Panc1 (cell line): ENCODE results near the gene TNIK.

Source experiments
- CTCF ChIP-seq: fragments of 450-650 bp; IDR thresholded peaks from 2 replicates; pipeline ENCODE4 v1.5.1; 2017; ENCODE audit warnings: mild to moderate bottlenecking
- POLR2AphosphoS5 ChIP-seq: IDR thresholded peaks from 2 replicates; pipeline ENCODE4 v1.6.1; 2012; ENCODE audit warnings: mild to moderate bottlenecking, low read depth, low read length, moderate library complexity
- REST ChIP-seq, 2 experiments: IDR thresholded peaks; 2 replicates each; pipeline ENCODE4 v1.6.1; 2011 to 2012; ENCODE audit warnings: low read depth in 2 of 2, control low read depth in 1 of 2, low read length in 1 of 2, mild to moderate bottlenecking in 1 of 2, moderate library complexity in 1 of 2; ENCODE audit not compliant: insufficient read depth in 1 of 2
- SIN3A ChIP-seq: IDR thresholded peaks from 2 replicates; pipeline ENCODE4 v1.6.1; 2012; ENCODE audit warnings: low read depth, mild to moderate bottlenecking, low read length, moderate library complexity, borderline replicate concordance; ENCODE audit not compliant: insufficient read depth
- TCF7L2 ChIP-seq: IDR thresholded peaks from 2 replicates; pipeline ENCODE4 v1.6.1; 2011; ENCODE audit warnings: mild to moderate bottlenecking, low read depth, low read length, inconsistent platforms

GRCh38 chr3:171226794-171227193 lies 233.4 kb downstream of the TNIK start:
- TF ChIP-seq CTCF (no peak), POLR2AphosphoS5 (no peak), SIN3A (no peak), REST (IDR thresholded peaks at IDR 0.05; ENCODE audit: insufficient read depth in 1 of 2, low read depth in 2 of 2, low read length in 1 of 2) (no peak), TCF7L2 (no peak)
